Embryonic facial prominence (tissue), 1 donor: Measurements from ENCODE around the gene ADK.
"Not testable (repeated sequence)": the region's sequence is repeated elsewhere in the genome, so short reads cannot be mapped to it uniquely, and the experiment has no call there.

Experiments
- DNase-seq: peaks from one replicate; pipeline ENCODE4 v3.0.0-alpha.2; 2016; ENCODE audit errors: extremely low spot score

The ADK gene

DNA sequence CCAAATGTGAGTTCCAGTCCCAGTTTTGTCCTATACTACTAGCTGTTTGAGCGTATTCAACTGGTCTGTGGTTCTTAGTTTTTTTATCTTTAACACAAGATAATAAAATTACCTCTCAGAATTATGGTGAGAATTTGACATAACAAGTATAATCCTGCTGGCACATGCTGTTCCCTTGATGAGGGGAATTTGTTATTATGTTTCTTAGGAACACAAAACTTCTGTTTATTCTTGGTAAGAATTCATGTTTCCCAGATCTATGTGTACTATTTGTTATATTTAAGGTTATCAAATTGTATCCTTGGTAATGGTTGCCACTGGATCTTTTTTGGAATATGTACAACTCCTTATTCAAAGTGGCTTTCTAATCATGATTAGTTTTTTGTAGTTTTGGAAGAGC is 335.6 kb downstream of the ADK start:
- DNase-seq: no peak

DNA sequence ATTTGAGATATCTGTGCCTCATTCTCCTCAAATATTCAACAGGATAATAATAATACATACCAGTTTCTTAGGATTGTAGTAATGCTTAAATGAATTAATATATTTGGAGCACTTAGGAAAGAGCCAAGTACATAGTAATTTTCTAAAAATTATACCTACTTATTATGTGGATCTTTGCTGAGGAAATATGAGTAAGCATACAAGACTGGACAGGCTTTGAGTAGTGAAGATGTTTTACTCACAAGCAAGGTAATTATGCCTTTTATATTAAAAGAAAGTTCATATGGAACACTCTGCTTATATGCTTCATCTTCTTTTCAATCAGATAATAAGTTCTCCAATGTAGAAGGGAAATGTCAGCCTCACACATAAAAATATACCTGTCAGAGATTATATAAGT is 337.9 kb downstream of the ADK start:
- DNase-seq: no peak

DNA sequence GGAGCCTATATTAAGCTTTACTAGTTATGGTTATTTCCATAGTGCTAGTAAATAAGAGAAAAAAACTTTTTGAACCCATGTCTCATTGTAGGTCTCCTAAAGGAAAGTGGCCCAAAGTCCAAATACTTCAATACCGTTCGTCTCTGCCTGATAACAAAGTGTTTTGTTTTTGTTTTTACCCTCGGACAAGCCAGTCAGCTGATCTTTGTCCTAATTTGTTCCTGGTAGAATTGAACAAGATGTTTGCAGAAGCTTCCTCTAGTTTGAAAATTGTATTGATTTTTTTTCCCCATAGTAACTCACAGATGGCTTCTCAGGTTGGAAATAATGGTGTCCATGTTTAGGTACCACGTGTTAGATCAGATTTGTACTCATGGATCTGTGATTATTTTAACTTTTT is 339.5 kb downstream of the ADK start:
- DNase-seq: no peak

DNA sequence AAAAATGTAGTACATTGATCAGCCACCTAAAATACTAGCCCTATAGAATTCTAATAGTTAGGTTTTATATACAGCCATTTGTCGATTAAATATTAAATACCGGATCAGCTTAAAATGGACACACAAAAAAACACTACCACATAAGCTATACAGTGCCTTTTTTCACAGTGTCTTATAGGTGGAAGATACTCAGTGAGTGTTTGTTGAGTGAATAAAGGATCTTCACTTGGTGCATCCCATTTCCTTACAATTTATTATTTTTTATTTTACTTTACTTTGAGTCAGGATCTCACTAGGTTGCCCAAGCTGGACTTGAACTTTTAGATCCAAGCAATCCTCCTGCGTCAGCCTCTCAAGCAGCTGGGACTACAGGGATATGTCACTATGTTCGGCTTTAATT is 340.0 kb downstream of the ADK start:
- no peak for DNase-seq

DNA sequence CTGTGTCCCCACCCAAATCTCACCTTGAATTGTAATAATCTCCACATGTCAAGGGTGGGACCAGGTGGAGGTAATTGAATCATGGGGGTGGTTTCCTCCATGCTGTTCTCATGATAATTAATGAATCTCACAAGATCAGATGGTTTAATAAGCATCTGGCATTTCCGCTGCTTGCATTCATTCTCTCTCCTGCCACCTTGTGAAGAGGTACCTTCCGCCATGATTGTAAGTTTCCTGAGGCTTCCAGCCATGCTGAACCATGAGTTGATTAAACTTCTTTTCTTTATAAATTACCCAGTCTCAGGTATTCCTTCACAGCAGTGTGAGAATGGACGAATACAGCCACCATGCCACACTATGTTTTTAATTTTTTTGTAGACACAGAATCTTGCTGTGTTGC is 345.3 kb downstream of the ADK start:
- DNase-seq: not testable (repeated sequence)

DNA sequence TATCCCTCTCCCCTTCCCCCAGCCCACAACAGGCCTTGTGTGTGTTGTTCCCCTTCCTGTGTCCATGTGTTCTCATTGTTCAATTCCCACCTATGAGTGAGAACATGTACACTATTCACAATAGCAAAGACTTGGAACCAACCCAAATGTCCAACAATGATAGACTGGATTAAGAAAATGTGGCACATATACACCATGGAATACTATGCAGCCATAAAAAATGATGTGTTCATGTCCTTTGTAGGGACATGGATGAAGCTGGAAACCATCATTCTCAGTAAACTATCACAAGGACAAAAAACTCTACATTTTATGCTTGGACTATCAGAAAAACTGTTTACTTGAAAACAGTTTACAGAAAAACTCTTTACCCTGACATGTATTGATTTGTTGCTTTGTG is 347.6 kb downstream of the ADK start:
- not testable (repeated sequence) for DNase-seq

DNA sequence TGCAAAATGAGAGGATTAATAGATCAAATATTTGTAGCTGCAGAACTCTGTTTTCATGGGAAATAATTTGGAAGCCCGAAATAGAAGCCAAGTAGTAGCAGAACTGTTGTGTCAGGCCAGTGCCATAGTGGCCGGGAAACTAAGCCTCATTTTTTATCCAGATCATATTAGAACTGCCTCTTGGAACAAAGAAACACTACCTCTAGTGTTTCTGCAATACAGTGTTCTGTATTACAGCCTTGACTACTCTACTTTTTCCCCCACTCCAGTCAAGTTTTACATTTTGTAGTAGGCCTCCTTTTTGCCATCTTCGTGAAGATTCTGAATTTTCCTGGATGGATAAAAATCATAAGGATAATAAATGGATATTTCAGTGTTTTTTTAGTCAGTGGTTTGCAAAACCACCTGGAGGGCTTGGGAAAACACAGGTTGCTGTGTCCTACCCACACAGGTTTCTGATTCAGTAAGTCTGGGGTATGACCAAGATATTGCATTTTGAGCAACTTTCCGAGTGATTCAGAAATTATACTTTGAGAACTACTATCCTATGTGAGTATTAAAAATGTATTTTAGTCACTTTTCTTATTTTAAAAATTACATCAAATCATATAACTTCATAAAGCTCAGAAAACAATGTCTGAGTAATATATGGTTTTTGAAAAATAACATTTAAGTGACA is 349.1 kb downstream of the ADK start:
- no peak for DNase-seq

DNA sequence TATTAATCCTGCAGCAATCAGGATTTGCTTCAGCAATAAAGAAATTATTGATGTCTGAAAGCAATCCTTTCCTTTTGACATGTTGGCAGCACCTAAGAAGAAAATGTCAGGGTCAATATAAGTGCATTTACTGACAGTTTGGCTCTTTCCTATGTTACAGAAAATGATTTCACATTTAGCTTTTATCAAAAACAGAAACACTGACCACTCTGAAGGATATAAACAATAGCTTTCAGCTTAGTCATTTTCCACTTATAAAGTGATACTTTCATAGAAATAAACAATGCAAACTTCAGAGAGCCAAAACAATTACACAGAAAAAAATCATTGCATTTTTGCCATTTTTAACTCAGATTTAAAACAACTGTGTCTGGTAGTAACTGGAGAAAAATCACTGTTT is 349.8 kb downstream of the ADK start:
- DNase-seq: no peak

DNA sequence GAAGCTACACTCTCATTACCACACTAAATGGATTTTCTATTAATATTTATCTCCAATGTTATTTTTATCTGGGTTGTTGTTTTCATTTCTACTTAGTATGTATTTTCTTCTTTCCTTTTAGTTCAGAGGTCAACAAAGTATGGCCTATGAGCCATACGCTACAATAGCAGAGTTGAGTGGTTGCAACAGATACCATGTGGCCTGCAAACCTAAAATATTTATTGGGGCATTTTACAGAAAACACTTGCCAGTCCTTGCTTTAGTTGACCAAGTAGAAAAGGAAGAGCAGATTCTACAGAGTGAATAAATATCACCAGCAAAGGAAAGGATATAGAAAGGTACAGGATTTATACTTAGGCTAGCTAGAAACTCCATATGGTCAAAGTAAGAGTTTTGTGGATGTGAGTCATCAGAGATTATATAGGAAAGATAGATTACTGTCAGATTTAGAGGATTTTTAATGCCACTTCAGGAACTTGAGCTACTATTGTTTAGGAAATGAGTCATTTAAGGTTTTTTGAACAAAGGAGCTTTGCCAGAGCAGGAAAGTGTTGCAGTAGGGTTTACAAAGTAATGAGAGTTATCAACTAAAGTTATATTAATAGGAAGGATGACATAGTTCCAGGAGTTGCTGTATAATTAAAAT is 352.1 kb downstream of the ADK start:
- no peak for DNase-seq

DNA sequence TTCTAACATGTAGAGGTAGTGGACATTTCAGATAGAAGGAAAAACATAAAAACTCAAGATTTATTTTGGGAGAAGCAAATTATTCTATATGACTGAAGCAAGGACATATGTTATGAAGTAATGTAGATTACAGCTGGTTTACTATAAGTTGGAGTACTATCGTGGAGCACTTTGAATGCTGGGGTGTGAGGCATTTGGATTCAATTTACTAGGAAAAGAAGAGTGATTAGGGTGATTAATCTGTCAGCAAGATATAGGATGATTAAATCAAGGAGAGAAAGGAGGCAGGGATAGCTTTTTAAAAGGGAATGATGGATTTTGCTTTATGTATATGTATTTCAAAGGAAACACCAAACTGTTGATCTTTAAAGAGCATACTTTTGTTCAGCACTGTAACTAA is 356.9 kb downstream of the ADK start:
- no peak for DNase-seq

DNA sequence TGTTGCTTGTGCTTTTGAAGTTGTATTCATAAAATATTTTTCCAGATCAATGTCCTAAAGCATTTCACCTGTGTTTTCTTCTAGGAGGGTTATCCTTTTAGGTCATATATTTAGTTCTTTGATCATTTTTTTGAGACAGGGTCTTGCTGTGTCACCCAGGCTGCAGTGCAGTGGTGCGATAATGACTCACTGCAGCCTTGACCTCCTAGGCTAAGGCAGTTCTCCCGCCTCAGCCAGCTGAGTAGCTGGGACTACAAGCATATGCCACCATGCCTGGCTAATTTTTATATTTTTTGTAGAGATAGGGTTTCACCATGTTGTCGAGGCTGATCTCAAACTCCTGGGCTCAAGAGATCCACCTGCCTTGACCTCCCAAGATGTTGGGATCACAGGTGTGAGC is 359.6 kb downstream of the ADK start:
- DNase-seq: no peak

DNA sequence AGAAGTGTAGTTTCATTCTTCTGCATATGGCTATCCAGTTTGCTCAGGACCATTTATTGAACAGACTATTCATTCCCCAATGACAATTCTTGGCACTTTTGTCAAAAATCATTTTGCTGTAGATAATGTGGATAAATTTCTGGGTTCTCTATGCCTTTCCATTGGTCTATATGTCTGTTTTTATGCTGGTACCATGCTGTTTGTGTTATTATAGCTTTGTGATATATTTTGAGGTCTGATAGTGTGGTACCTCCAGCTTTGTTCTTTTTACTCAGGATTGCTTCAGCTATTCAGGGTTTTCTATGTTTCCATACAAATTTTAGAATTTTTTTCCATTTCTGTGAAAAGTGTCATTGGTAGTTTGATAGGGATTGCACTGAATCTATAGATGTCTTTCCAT is 360.0 kb downstream of the ADK start:
- DNase-seq: no peak

DNA sequence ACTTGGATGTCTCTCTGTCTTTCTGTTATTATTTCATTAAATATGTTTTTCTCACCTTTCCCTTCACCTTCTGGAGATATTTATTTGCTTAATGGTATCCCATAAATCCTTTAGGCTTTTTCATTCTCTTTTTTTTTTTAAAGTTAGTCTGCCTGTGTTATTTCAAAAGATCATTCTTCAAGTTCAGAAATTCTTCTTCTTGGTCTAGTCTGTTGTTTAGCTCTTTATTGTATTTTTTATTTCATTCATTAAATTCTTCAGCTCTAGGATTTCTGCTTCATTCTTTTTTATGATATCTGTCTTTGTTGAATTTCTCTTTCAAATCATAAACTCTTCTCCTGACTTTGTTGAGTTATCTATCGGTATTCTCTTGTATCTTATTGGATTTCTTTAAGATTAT is 363.3 kb downstream of the ADK start:
- no peak for DNase-seq

DNA sequence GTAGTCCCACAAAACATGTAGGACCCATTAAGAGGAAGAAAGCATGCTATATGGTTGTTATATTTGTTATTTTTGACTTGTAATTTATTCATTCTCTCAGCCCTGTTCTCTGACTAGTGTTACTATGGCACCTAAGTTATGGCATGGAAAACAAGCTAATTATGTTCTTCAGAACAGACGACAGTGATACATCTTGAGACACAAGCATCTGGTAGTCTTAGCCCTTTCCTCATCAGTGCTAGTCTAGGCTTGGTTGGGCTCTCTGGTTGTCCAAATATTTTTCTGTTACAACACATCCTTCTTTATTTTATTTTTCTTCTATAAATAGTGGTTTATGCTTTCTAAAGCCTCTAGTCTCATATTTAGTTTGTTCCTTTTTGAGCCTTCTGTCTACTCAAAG is 367.0 kb downstream of the ADK start:
- DNase-seq: no peak

DNA sequence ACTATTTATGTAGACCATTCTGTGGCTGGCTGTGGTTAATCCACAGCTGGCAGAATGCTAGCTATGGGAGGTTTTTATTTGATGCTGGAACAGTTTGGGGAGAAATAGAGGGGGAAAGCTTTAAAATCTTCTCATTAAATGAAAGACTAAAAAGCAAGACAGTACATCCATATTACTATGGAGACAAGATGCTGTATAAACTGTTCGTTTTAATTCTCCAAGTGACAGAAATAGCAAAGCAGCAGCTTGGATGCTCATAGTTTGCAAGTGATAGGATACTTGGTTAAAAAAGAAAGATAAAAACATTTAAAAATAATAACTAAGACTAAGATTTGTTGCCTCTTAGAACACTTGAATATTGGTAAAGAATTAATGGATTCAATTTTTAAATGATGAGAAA is 370.5 kb downstream of the ADK start:
- no peak for DNase-seq

DNA sequence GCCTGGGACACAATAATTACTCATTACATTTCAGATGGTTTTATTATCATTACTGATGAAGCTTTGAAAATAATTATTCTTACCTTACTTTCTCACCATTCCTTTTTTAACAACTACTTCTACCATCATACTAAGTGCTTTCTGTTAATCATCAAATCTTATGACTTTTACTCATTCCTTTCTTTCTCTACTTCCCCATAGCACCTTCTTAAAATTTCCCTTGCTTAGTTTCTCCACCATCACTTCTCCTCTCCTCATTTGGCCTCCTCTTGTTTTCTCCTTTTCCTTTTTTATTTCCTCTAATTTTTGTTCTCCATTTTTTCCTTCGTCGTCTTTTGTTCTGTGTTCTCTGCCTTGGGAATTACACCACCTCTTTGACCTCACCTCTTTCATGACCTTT is 372.2 kb downstream of the ADK start:
- no peak for DNase-seq

DNA sequence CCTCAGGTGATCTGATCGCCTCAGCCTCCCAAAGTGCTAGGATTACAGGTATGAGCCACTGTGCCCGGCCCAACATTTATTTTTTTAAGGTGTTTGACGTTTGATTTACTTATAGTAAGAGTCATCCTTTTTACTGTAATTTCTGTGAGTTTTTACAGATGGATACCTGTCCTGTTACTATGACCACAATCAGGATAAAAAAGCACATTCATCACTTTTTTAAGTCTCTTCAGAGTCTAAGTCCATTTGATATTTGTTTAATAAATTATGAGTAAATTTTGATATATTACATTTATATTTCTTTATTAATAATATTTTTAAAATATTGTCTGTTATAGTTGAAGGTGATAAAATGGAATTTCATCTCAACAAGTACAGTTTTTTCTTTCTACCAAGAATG is 374.9 kb downstream of the ADK start:
- DNase-seq: no peak

DNA sequence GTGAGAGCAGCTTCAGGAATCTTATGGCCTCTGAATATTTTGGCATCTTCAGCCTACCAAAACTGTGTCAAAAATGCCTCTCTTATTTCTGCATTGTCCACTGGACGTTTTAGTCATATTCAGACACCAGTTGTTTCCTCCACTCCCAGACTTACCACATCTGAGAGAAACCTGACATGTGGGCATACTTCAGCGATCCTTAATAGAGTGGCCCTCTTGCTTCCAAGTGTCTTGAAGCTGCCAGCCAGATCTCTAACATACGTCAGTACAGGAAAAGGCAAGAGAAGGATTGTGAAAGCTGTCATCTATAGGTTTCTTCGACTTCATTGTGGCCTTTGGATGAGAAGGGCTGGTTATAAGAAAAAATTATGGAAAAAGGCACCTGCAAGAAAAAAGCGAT is 376.6 kb downstream of the ADK start:
- not testable (repeated sequence) for DNase-seq

DNA sequence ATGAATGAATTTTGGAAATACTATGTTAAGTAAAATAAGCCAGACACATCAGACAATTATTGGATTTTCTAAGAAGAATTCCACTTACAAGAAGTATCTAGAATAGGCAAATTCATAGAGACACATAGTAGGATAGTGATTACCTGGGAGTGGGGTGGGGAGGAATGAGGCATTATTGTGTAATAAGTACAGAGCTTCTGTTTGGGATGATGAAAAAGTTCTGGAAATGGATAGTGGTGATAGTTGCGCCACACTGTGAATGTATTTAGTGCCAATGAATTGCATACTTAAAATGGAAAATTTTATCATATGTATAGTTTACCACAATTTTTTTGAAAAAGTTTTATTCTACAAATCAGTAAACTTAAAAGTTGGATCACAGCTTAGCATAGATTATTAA is 378.2 kb downstream of the ADK start:
- DNase-seq: no peak

DNA sequence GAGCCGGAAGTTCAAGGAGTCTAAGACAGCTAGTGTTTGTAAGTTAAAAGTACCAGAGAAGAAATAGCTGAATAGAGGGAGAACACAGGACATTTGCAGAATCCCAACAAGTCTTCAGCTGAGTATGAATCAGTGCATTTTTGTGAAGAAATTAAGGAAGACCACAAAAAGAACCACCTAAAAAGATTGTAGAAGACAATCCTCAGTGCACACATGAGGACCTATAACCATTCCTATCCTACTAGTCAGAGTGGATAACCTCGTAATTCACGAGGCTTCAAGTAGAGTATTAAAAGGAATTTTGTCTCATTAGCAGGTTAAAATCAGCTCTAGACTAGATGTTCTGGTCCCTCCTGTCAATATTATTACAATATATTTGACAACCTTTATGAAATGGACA is 380.0 kb downstream of the ADK start:
- no peak for DNase-seq

DNA sequence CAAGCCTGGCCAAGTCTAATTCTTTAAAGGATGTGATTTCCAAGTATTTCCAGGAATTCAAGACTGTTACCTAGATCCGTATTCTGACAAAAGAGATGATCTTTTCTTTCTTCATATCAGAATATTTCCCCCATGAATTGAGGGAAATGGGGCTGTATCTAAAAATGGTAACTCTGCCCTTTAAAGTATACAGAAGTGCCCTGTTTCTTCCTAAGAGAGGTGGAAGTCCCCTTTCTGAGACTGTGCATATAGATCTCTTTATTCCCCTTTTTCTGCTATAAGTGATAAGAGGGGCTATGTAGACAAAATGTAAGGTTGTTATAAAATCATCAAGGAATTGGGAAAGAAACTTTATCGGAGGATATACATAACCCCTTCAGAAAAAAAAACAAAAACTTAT is 388.3 kb downstream of the ADK start:
- no peak for DNase-seq

DNA sequence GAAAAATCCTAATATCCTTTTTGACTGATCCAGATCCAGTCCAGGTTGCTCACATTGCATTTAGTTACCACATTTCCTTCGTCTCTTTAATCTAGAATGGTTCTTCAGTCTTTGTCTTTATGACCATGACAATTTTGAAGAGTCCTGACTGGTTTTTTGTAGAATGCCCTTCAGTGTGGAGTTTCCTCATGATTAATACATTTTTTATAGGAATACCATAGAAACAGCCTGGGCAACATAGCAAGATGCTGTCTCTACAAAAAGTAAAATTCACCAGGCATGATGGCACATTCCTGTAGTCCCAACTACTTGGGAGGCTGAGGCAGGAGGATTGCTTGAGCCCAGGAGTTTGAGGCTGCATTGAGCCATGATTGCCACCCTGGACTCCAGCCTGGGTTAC is 390.4 kb downstream of the ADK start:
- no peak for DNase-seq

DNA sequence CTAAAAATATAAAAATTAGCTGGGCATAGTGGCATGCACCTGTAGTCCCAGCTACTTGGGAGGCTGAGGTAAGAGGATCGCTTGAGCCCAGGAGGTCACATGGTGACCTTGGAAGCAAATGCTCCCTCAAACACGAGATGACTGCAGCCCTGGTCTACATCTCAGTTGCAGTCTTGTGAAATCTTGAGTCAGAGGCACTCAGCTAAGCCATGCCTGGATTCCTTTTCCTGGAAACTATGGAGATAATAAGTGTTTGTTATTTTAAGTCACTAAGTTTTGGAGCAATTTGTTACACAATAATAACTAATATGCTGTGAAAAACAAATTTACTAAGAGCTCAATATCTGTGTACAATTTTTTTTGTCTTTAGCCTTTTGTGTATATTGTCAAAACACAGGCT is 391.1 kb downstream of the ADK start:
- no peak for DNase-seq

DNA sequence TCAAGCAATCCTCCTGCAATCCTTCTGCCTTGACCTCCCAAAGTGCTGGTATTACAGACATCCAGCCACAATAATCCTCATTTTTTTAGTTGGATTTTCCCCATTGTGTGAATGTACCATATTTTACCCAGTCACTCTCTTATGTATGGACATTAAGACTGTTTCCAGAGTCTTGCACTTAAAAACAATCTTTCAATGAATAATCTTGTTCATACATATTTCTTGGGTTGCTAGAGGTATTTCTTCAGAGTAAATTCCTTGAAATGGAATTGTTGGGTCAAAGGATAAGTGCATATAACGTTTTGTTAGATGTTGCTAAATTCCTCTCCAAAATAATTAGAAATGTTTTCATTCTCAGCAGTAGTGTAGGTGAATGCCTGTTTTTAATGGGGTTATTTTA is 392.3 kb downstream of the ADK start:
- no peak for DNase-seq
